ENCODE results near the gene LRRC70. TPM values are rescaled to one million over a fixed set of nuclear protein-coding genes. Genes with fewer than 3 reads are reported as not detected.

LRRC70 gene
- total RNA-seq, 1 donor from 2014 or later, result 60.8 TPM

DNA sequence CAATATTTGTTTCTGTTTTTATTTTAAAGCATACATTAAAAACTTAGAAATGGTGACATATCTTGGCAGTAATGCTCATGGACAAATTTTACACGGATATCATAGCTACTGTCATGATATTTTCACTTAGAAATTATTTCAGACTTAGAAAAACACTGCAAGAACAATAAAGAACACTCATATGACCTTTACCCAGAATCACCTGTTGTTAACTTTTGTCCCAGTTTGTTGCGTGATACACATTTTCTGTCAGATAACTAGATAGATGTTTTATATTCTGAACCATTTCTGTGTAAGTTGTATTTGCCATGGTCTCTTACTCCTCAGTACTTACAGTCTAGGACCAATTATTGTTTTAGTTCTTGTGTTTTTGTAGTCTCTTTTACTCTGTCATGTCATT lies 3.6 kb upstream of the LRRC70 start:
- no peak for DNase-seq

DNA sequence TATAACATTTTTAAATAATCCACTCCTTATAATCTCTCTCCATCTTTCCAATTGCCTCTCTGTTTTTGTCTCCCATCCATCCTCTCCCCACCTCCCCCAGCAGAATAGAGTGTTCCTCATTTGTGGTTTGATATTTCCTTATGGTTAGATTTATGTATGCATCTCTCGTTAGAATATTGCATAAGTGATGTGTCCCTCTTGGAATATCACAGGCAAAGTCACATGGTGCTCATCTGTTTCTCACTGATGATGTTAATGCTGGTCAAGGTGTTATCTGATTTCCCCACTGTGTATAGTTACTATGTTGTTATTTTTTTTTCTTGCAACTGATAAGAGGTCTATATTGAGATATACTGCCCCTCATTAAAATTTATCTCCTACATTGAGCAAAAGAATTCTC lies 3.1 kb upstream of the LRRC70 start:
- no peak for DNase-seq

- DNase-seq, result peak; percentile 76
Measured at GRCh38 chr5:62576570-62577170, 1.9 kb upstream of the LRRC70 start.

DNA sequence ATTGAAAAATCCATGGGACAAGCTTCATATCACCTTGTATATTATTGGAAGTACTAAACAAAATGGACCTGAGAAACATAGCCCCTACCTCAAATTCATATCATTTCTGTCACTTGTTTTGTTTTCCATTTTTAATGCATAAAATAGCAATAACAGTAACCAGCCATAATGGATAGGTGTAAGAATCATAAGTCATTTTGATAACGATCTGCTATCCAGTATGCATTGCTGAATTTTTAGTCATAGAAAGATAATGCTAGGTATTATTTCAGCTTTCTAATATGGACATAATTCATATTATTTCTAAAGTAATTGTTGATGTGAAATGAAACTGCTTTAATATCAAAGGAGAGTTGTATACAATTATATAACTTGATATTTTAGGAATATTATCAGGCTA lies 1.1 kb upstream of the LRRC70 start:
- no peak for DNase-seq

DNA sequence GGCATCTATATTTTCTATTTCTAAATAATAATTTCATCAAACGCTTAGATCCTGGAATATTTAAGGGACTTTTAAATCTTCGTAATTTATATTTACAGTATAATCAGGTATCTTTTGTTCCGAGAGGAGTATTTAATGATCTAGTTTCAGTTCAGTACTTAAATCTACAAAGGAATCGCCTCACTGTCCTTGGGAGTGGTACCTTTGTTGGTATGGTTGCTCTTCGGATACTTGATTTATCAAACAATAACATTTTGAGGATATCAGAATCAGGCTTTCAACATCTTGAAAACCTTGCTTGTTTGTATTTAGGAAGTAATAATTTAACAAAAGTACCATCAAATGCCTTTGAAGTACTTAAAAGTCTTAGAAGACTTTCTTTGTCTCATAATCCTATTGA lies 1.1 kb downstream of the LRRC70 start:
- DNase-seq, result peak; percentile 58

- DNase-seq, result peak; percentile 56
Measured at GRCh38 chr5:62581836-62582597, 3.4 kb downstream of the LRRC70 start.

DNA sequence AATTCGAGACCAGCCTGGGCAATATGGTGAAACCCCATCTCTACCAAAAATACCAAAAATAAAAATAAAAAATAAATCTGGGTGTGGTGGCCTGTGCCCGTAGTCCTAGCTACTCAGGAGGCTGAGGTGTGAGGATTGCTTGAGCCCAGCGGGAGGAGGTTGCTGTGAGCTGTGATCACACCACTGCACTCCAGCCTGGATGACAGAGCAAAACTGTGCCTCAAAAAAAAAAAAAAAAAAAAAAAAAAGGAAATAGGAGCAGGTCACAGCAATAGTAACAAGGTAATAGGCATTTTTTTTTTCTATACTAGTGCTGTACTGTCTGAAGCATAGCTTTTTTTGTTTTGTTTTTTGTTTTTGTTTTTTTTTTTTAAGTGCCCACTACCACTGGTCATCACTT lies 5.8 kb downstream of the LRRC70 start:
- no peak for DNase-seq

DNA sequence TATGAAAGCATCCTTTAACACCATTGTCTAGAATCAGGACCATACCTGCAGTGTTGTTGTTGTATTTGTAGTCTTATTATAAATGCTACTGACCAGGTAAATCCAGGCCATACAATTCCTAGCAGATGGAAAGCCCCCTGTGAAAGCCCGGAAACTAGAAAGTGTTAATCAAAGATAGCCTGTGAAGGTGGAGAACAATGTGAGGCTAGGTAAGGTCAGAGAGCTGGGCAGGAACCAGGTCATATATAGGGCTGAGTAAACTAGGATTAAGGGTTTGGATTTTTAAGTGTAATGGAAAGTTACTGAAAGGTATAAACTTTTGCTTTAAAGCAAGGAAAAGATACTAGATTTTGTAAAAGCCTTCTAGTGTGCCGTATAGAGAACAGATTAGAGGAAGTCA lies 6.7 kb downstream of the LRRC70 start:
- peak; percentile 52 for DNase-seq

GRCh38 chr5:62585751-62586150 lies 7.1 kb downstream of the LRRC70 start:
- DNase-seq, result peak; percentile 48

- no peak for DNase-seq
Measured at GRCh38 chr5:62587737-62588136, 9.1 kb downstream of the LRRC70 start.

- no peak for DNase-seq
Measured at GRCh38 chr5:62588668-62589067, 10.0 kb downstream of the LRRC70 start.

DNA sequence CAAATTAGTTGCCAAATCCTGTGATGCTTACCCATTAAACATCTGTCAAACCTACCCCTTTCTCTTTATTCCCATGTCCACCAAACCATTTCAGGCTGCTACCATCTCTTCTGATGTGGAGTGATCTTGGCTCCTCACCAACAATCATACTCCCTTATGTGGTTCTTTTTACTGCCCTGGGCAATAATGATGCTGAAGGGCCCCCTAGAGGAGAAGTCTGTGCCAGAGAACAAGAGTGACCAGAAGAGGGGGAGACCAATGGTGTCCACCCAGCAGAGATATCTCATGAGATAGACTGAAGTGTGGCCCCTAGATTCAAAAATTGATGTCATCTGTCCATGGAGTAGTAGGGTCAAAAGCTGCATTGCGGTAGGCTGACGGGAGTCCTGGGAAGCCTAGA lies 10.9 kb downstream of the LRRC70 start:
- DNase-seq, result no peak

DNA sequence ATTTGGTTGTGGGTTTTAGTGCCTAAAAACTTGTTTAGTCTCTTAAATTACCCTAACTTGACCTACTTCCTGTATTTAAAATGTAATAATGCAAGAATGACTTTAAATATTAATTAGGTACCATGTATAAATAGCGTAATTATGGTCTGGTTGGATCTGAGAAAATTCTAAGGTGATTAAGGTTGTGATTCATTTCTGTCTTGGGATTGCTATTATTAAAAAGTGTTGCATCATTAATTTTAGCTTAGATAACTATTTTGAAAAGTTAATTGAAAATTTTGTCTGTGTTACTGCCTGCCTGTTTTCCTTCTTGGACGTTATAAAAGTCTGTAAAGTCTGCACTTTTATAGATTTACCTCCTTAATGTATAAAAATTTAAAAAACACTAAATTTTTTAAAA lies 11.8 kb downstream of the LRRC70 start:
- no peak for DNase-seq

GRCh38 chr5:62592558-62592957 lies 13.9 kb downstream of the LRRC70 start:
- DNase-seq, result no peak

DNA sequence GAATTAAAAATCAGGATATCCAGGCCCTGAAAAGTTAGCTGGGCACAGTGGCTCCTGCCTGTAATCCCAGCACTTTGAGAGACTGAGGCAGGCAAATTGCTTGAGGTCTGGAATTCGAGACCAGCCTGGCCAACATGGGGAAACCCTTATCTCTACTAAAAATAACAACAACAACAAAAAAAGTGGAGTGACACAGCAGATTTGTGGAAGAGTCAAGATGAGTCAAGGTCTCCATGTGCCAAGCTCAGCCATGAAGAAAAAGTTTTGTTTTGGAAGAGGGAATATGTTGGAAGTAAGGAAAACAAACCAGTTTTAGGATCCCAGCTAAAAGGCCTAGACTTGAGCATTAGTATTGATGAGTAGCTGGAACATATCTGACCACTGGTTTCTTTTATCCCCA lies 14.7 kb downstream of the LRRC70 start:
- DNase-seq, result no peak

DNA sequence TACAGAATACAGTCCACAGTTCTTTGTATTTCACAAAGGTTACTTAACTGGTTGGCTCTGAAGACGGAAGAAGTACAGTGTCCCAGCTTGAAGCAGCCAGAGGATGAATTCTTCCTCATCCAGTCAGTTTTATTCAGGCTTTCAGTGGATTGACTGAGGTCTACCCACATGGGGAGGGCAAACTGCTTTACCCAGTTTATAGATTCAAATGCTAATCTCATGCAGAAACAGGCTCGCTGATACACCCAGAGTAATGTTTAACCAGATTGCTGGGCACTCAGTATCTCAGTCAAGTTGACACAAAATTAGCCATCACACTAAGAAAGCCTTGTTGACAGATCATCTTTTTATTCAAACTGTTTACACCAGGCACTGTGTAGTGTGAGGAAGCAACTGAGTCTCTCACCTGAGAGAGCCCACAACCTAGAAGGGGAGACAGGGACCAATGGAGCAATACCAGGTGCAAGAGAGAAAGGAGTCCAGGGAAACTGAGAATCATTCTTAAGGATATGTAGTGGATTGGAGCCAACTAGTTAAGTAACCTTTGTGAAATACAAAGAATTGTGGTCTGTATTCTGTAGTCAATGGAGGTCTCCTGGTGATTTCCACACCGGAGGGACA lies 15.9 kb downstream of the LRRC70 start:
- DNase-seq, result no peak

DNA sequence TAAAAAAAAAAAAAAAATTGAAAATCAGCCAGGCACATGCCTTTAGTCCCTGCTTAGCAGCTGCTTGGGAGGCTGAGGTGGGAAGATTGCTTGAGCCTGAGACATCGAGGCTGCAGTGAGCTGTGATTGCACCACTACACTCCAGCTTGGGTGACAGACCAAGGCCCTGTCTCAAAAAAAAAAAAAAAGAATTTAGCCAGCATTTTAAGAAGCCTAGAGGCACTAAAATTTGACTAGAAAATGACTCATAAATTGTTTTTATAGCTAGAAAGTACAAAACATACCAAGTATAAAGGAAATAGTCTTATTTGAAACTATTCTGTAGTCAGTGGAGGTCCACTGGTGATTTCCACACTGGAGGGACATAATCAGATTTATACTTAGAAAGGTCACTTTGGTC lies 17.5 kb downstream of the LRRC70 start:
- DNase-seq, result no peak

- no peak for DNase-seq
Measured at GRCh38 chr5:62596691-62597090, 18.1 kb downstream of the LRRC70 start.

GRCh38 chr5:62597314-62597713 lies 18.7 kb downstream of the LRRC70 start:
- no peak for DNase-seq

DNA sequence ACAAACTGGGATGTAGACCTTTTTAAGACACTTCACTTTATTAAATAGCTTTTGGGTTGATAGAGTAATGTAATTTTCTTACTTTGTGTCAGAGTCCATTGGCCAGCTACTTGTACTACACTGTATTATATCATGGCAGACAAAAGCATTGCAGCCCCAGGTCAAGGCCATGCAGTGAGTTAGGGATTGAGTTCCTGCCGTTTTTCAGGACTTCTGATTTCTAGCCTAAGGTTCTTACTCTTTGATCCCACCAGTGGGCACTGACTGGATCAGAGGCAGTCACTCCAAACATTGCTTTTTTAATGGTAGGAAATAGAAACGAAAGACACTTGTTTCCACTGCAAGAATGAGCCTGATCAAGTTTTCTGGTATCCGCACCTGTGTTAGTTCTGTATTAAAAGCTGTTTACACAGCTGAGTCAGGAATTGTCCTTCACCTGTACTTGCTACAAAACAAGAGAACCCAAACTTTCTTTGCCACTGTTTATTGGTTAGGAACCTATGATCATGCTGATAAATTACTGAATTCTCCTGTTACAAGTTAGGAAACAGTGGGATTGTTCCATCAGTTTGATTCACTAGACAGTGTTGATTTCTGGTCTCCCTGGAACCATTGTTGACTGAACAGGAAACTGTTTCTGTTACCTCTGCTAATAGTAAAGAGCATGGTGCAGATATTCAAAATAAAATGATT lies 22.1 kb downstream of the LRRC70 start:
- peak; percentile 64 for DNase-seq

- DNase-seq, result no peak
Measured at GRCh38 chr5:62603934-62604333, 25.3 kb downstream of the LRRC70 start.

DNA sequence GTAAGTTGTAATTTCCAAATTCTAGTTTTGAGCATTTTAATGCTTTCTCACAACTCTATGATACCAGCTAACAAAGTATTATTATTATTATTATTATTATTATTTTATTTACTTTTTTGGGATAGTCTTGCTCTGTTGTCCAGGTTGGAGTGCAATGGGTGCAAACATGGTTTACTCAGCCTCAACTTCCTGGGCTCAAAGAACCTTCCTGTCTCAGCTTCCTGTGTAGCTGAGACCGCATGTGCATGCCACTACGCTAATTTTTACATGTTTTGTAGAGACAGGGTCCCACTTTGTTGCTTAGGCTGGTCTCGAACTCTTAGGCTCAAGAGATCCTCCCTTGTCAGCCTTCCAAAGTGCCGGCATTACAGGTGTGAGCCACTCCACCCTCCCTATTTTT lies 27.0 kb downstream of the LRRC70 start:
- DNase-seq, result no peak

DNA sequence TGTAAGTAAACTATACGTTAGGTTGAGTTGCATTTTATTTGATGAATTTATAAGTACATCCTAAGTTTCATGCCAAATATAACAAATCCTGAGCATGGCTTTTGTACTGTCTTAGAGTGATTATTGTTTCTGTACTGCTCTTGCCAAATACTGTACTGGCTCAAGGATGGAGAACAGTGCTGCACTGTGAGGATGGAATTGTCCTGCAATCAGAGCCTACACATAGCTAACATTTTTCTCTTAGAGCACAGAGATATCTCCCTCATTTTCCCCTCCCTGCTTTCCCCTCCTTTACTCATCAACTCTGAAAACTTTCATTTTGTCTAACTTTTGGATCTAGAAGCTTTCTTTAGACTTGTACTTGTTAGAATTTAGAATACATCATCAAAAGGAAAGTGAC lies 28.3 kb downstream of the LRRC70 start:
- DNase-seq, result no peak

DNA sequence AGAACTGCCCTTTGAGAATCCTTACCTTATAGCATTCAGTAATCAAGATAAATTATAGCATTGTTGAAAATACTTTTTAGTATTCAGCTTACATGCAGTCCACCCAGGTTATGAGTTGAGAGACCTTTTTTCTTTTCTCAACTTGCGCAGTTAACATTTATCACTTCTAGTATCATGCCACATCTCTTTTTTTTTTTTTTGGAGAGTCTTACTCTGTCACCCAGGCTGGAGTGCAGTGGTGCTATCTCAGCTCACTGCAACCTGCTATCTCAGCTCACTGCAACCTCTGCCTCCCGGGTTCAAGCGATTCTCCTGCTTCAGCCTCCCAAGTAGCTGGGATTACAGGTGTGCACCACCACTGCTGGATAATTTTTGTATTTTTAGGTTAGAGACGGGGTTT lies 29.0 kb downstream of the LRRC70 start:
- DNase-seq, result no peak
